Measurements from ENCODE around the gene MSI2. TPM values are rescaled to one million over a fixed set of nuclear protein-coding genes. Genes with fewer than 3 reads are reported as not detected.

MSI2 gene
- polyA plus RNA-seq, 1 of the 3 experiments (the other 2 are of a cell fraction): 24.1 TPM

DNA sequence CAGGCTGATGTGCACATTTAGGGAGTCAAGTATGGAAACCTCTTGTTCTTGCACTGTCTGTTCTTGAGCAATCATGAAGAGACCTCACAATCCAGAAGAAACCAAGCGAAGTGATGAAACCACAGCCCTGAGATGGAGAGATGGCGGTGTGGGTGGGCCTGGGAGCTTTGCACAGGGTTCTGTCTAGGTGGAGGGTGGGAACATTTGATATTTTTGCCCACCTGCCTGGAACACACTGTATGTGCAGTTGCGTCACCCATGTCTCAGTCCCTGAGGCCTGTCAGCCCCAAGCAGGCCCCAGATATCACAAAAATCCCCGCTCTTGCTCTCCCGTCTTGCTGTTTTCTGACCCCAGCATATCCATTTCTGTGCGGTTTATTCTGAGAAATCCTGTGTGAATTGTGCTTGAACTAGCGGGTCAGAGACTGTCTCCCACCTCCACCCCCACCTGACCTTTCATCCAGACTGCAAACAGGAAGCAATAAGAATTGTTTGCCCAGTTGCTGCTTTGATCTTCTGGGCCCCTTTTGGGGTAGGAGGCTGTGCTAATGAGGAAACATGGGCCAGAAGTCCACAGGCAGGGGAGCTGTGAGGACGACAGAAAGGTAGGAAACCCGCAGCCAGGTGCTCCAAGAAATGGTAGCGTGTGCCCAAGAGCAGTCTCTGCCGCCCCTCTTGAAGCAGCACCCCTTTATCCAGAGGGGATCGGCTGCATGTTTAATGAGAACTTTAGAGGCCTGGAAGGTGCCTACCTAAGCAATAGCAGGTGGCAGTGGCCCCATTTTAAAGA is 304.9 kb downstream of the MSI2 start (continued):
- TF ChIP-seq IRF3 (IDR thresholded peaks at IDR 0.05; ENCODE audit: low read depth, low read length): no peak

GRCh38 chr17:57562184-57562698 is 305.9 kb downstream of the MSI2 start:
- no peak for TF ChIP-seq MEF2A (IDR thresholded peaks at IDR 0.05; ENCODE audit: borderline replicate concordance, low read depth)
- 0 out of 2 replicates have a peak, but pooled peaks have one; percentile 3 for TF ChIP-seq GATA2 (CRISPR knock-in tag; IDR thresholded peaks at IDR 0.05)
- no peak for TF ChIP-seq TAF1 (IDR thresholded peaks at IDR 0.05; ENCODE audit: borderline replicate concordance, low read depth, low read length)
- TF ChIP-seq, protein P1, sequence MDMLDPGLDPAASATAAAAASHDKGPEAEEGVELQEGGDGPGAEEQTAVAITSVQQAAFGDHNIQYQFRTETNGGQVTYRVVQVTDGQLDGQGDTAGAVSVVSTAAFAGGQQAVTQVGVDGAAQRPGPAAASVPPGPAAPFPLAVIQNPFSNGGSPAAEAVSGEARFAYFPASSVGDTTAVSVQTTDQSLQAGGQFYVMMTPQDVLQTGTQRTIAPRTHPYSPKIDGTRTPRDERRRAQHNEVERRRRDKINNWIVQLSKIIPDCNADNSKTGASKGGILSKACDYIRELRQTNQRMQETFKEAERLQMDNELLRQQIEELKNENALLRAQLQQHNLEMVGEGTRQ (IDR thresholded peaks at IDR 0.05; ENCODE audit: borderline replicate concordance, low read depth, low read length): no peak
- CTCF ChIA-PET: interaction anchor here (1.0 to 2.4 kb wide), 12 partner anchors 10 to 318 kb away, joined by 3 to 11 read pairs (median 5); no protein-coding TSS in a partner anchor
- no peaks in the 10 kb centered on the region for H3K9me3 ChIP-seq
- no peaks in the 10 kb centered on the region for H3K9me2 ChIP-seq
- H3K4me2 ChIP-seq: no peak overlapping the region
- no peaks in the 10 kb centered on the region for H3K79me2 ChIP-seq (ENCODE audit: insufficient read depth)
- POLR2A ChIA-PET: interaction anchor here (0.5 to 1.5 kb wide), 5 partner anchors 15 to 221 kb away, joined by 3 to 7 read pairs (median 4); no protein-coding TSS in a partner anchor
- no peak for DNase-seq
- peaks cover 10 to 93% of the 10 kb centered on the region in 2 experiments; a peak in 3 of 4 replicates for H3K4me1 ChIP-seq (ENCODE audit: control insufficient read depth in 1 of 2, insufficient read depth in 2 of 2, low read depth in 1 of 2, low read length in 1 of 2)
- H2AFZ ChIP-seq (ENCODE audit: low read depth): no peak overlapping the region
- peaks cover 0 to 5% of the 10 kb centered on the region in 2 experiments for H3K36me3 ChIP-seq (replicated peaks in 1 of 2; ENCODE audit: control insufficient read depth in 1 of 2, insufficient read depth in 2 of 2, low read length in 1 of 2)
- H3K27me3 ChIP-seq (ENCODE audit: insufficient read depth): no peaks in the 10 kb centered on the region
- H3K4me3 ChIP-seq (ENCODE audit: low read depth in 2 of 2, low read length in 1 of 2): no peak overlapping the region
- H3F3A ChIP-seq (replicated peaks; ENCODE audit: insufficient read depth): no peaks in the 10 kb centered on the region
- peak overlapping the region in 1 of 2 experiments; percentile 100; a peak in 2 of 4 replicates for H3K27ac ChIP-seq (ENCODE audit: low read depth in 2 of 2, low read length in 1 of 2)
- WGBS (ENCODE audit: low lambda C conversion rate): 93% methylated on average over 7 of the region's 7 CpGs
- H3K9ac ChIP-seq: no peak overlapping the region
- no peaks in the 10 kb centered on the region for H4K20me1 ChIP-seq (ENCODE audit: insufficient read depth)

- Histone ChIP-seq H3K36me3 (replicated peaks in 1 of 2; ENCODE audit: control insufficient read depth in 1 of 2, insufficient read depth in 2 of 2, low read length in 1 of 2) (peaks cover 0 to 5% of the 10 kb centered on the region in 2 experiments), H3K9ac (no peak overlapping the region), H4K20me1 (ENCODE audit: insufficient read depth) (no peaks in the 10 kb centered on the region), H3K4me1 (ENCODE audit: control insufficient read depth in 1 of 2, insufficient read depth in 2 of 2, low read depth in 1 of 2, low read length in 1 of 2) (peaks cover 0 to 96% of the 10 kb centered on the region in 2 experiments; a peak in 2 of 4 replicates), H3K27ac (ENCODE audit: low read depth in 2 of 2, low read length in 1 of 2) (peak overlapping the region in 1 of 2 experiments; percentile 100; a peak in 2 of 4 replicates), H3K4me2 (no peak overlapping the region), H3K4me3 (ENCODE audit: low read depth in 2 of 2, low read length in 1 of 2) (no peak overlapping the region), H3K27me3 (ENCODE audit: insufficient read depth) (no peaks in the 10 kb centered on the region), H2AFZ (ENCODE audit: low read depth) (no peak overlapping the region), H3K9me3 (no peaks in the 10 kb centered on the region), H3K79me2 (ENCODE audit: insufficient read depth) (no peaks in the 10 kb centered on the region), H3K9me2 (no peaks in the 10 kb centered on the region), H3F3A (replicated peaks; ENCODE audit: insufficient read depth) (no peaks in the 10 kb centered on the region)
- ChIA-PET POLR2A (interaction anchor here (0.8 to 1.6 kb wide), 17 partner anchors 10 to 219 kb away, joined by 3 to 11 read pairs (median 5); no protein-coding TSS in a partner anchor), CTCF (interaction anchor here (0.7 to 2.4 kb wide), 14 partner anchors 11 to 321 kb away, joined by 3 to 10 read pairs (median 4); no protein-coding TSS in a partner anchor)
- WGBS (ENCODE audit: low lambda C conversion rate): 66% methylated on average over 8 of the region's 8 CpGs
- peak; percentile 74 for DNase-seq
- no peak for TF ChIP-seq NFIC (IDR thresholded peaks at IDR 0.05; ENCODE audit: borderline replicate concordance)
- TF ChIP-seq JUND (IDR thresholded peaks at IDR 0.05): no peak
- no peak for TF ChIP-seq PBX3 (IDR thresholded peaks at IDR 0.05)
- TF ChIP-seq CHD2 (IDR thresholded peaks at IDR 0.05; ENCODE audit: low read length, partially characterized antibody): peak; percentile 80
- peak; percentile 81 for TF ChIP-seq GATA2 (CRISPR knock-in tag; IDR thresholded peaks at IDR 0.05)
- TF ChIP-seq, protein P2, sequence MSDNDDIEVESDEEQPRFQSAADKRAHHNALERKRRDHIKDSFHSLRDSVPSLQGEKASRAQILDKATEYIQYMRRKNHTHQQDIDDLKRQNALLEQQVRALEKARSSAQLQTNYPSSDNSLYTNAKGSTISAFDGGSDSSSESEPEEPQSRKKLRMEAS (IDR thresholded peaks at IDR 0.05; ENCODE audit: low read depth): no peak
- TF ChIP-seq FOSL2 (IDR thresholded peaks at IDR 0.05; ENCODE audit: borderline replicate concordance, low read depth): no peak
- TF ChIP-seq RXRA (IDR thresholded peaks at IDR 0.05; ENCODE audit: borderline replicate concordance, low read depth): no peak
- no peak for TF ChIP-seq TEAD4 (IDR thresholded peaks at IDR 0.05; ENCODE audit: borderline replicate concordance, insufficient read depth)
- TF ChIP-seq GABPA (IDR thresholded peaks at IDR 0.05; ENCODE audit: low read depth): no peak
- no peak; the same call in 1 of the 2 replicates for TF ChIP-seq TCF12 (IDR thresholded peaks at IDR 0.05)
- no peak; the same call in 1 of the 2 replicates for TF ChIP-seq SMC3 (IDR thresholded peaks at IDR 0.05; ENCODE audit: low read depth, low read length)
- TF ChIP-seq, protein P1 (IDR thresholded peaks at IDR 0.05; ENCODE audit: borderline replicate concordance, low read depth, low read length): peak; percentile 70; the same call in 1 of the 2 replicates
- peak; percentile 98 for TF ChIP-seq MXI1 (IDR thresholded peaks at IDR 0.05; ENCODE audit: low read depth, low read length)
- TF ChIP-seq EZH2phosphoT487 (IDR thresholded peaks at IDR 0.05; ENCODE audit: borderline replicate concordance, low read depth): no peak
- no peak; the same call in 1 of the 2 replicates for TF ChIP-seq RFX5 (IDR thresholded peaks at IDR 0.05; ENCODE audit: low read length)
- TF ChIP-seq MEF2A (IDR thresholded peaks at IDR 0.05; ENCODE audit: borderline replicate concordance, low read depth): no peak
Observed at GRCh38 chr17:57563958-57564357, 307.6 kb downstream of the MSI2 start.
